SKM-1 treated with dmso at 0.1 percent for 144 hours (cell line): ENCODE results near the gene IFI16.
"Not testable (repeated sequence)": the region's sequence is repeated elsewhere in the genome, so short reads cannot be mapped to it uniquely, and the experiment has no call there.

Experiments used
- DNase-seq: peaks from one replicate; lab custom pipeline; 2025; ENCODE audit not compliant: unreplicated experiment; lab: John Stamatoyannopoulos, UW

The IFI16 gene

GRCh38 chr1:159009704-159010361 lies at the start of gene IFI16:
Gene IFI16, plus strand, starts transcription at chr1:159009907. Its CDS starts 4,774 bp downstream, at chr1:159014681.
- peak; percentile 83 for DNase-seq

DNA sequence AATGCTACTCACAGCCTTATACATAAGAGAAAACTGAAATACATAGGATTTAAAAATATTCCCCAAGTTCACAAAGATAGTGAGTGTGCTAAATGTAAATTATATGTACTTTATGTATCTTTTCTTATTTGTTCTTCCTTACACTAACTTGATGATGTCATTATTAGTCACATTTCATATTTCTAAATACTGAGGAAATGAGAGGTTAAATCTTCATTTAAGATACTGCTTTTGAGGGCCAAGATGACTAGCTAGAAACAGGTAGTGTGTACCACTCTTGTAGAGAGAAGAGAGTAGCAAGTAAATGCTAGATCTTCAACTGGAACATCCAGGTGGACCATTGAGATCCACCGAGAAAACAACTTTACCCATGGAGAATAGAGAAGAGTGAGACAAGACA lies 48.5 kb upstream of the IFI16 start:
- no peak for DNase-seq

GRCh38 chr1:158962983-158963382 lies 46.7 kb upstream of the IFI16 start:
- DNase-seq, result no peak

DNA sequence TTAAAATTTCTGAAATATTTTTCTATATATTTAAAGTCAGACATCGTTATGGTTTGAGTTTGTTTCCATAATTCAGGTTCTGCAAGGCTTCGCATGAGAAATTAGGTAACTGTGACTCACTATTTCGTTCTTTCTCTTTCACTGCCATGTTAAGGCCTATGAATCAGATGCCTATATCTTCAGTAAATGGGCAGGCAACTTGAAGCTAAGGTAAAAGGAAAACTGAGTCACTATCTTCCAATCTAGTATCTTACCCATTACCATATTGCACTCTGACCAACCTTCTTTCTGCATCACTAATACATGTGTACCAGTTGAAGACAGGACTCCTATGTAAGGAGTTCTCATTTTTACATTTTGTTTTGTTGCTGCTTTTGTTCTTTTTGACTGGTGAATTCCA lies 40.5 kb upstream of the IFI16 start:
- no peak for DNase-seq

DNA sequence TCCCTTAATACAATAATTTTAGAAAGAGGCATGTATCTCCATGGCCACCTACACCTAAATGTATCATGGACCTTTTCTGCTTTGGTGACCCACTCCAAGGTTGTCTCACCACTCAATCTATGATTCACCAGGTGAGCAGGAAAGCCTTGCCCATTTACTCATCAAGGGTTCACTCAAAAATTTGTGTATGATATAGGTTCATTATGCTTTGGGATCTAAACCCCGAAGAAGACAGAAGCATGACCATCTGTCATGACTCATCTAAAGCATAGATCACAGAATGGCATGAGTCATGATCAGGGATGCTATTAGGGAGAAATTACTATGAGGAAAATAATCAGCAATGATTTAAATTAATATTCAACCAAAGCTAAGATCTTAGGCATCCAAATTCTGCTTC lies 39.9 kb upstream of the IFI16 start:
- no peak for DNase-seq

DNA sequence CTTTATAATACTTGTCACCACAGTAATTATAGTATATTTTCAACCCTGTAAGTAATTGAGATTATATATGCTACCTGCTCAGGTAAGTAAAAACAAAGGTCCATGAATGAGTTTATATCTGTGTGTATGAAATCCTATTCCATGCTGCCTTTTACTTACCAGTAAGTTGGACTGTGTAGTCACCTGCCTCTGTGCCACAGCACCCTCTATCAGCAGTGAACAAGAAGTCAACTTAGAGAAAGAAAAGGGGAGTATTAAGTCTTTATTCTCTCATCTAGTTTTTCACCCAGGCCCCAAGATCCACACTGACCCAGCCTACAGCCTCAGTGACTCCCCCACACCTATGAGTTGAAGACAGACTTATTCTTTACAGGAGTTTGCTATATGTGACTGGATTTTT lies 36.9 kb upstream of the IFI16 start:
- peak; percentile 15 for DNase-seq

- no peak for DNase-seq
These were observed 33.5 kb upstream of the IFI16 start for GRCh38 chr1:158976219-158976618.

DNA sequence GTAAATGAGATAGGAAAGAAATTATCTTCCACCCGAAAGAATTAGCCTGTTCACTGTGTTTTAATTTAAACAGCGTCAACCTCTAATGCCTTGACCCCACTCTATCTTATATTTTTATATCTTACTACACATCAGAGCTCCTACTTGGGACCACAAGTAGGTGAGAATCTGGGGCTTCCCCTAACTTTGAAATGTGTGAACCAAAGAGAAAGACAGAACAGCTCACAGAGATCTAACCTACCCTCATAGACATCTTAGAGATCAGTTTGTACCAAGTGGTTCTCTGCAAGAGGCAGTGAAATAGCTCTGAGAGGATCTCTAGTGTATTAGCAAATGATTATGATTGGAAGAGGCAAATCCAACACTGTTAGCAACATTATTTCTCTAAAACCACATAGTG lies 31.0 kb upstream of the IFI16 start:
- DNase-seq, result no peak

- DNase-seq, result no peak
These were observed 30.5 kb upstream of the IFI16 start for GRCh38 chr1:158979229-158979628.

GRCh38 chr1:158983235-158983634 lies 26.5 kb upstream of the IFI16 start:
- DNase-seq, result no peak

DNA sequence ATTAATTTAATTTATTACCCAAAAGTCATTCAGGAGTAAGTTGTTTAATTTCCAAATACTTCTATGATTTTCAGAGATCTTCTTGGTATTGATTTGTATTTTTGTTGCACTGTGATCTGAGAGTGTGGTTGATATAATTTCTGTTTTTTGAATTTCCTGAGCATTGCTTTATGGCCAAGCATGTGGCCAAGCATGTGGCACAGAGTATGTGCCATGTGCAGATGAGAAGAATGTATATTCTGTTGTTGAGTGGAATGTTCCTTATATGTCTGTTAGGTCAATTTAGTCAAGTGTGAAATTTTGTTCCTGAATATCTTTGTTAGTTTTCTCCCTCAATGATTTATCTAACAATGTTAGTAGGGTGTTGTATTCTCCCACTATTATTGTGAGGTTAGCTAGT lies 25.3 kb upstream of the IFI16 start:
- DNase-seq, result no peak

DNA sequence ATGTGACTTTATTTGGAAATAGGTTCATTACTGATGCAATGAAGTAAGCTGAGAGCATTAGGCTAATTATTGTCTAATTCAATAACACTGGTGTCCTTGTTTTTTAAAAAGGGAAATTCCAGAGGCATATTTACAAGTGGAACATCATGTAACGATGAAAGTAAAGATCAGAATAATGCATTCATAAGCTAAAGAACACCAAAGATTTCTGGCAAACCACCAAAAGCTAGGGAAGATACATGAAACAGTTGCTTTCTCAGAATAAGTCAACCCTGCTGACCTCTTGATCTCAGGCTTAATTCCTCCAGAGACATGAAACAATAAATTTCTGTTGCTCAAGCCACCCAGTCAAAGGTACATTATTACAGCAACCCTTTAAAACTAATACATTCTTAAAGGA lies 20.3 kb upstream of the IFI16 start:
- DNase-seq, result no peak

DNA sequence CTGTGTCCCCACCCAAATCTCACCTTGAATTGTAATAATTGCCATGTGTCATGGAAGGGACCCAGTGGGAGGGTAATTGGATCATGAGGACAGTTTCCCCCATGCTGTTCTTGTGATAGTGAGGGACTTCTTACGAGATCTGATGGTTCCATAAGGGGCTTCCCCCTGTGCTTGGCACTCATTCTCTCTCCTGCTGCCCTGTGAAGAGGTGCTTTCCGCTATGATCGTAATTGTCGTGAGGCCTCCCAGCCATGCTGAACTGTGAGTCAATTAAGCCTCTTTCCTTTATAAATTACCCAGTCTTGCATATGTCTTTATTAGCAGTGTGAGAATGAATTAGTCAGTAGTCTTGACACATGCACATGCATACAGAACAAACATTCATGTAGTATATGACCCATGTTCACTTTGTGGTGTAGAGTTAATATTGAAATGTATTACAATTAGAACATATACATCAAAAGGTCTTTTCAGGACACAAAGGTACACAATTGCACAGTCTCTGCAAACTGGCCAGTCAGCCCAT lies 16.9 kb upstream of the IFI16 start:
- no peak for DNase-seq

DNA sequence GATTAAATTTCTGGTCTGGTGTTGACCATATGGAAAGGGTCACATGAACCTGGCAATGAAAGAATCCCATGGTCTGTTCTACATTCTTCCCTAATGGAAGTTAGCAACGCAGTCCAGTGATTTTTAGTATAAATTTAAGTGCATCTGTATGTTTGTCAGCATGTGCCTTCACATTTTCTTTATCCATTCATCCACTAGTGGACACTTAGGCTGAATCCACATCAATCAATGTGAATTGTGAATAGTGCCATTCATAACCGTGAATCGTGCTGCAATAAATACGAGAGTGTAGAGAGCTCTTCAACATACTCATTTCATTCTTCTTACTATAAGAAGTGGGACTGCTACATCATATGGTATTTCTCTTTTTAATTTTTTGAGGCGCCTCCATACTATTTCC lies 12.7 kb upstream of the IFI16 start:
- DNase-seq, result no peak

DNA sequence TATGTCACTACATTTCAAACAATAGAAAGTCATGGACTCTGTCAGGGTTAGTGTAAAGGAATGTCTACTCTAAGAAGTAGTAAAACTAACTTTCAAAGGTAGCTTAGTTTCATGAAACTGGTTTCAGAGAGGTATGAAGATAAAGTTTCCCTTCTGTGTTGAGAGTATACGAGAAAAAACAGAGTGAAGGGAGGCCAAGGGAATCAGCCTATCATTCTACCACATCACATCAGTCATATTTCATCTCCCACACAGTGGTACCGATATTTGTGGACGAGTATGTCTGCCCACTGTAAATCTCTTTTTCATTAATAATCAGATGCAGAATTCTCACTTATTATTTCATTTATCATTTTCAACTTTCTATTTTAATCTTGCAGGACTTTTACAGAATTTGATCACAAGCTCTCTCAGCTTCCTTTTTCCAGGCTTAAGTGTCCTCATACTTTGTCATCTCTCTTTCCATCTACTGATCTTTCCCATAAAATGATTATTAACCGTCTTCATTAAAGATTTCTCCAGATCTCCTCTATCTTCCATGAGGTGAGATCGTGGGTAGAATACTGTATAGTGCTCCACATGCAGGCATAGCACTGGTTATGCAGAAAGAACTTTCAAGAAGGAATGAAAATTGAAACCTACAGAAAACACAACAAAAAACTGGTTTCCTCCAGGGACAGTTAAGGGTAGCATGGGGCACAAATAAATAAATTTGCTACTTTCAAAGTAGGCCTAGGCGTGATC lies 11.5 kb upstream of the IFI16 start:
- DNase-seq, result no peak

GRCh38 chr1:158998781-158999161 lies 10.9 kb upstream of the IFI16 start:
- DNase-seq, result peak; percentile 83

- DNase-seq, result no peak
These were observed 10.2 kb upstream of the IFI16 start for GRCh38 chr1:158999316-159000069.

DNA sequence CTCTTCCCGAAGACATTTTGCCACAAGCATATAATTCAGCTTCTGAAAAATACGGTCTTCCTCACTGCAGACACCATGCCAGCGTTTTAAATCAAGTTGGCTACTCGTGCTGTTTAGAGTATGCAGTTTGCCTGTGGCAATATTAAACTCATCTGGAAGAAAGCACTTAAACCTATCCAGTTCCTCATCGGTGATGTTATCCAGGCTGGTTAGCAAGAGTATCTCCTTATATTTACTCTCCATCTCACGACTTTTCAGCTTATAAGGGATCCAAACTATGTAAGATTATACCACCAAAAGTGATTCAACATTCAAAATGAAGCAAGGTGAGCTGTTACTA lies 9.7 kb upstream of the IFI16 start:
- no peak for DNase-seq

GRCh38 chr1:159000625-159001024 lies 9.1 kb upstream of the IFI16 start:
- DNase-seq, result no peak

GRCh38 chr1:159005161-159005560 lies 4.5 kb upstream of the IFI16 start:
- DNase-seq, result no peak

GRCh38 chr1:159005676-159006075 lies 4.0 kb upstream of the IFI16 start:
- DNase-seq, result no peak

GRCh38 chr1:159006210-159006807 lies 3.4 kb upstream of the IFI16 start:
- DNase-seq, result not testable (repeated sequence)
